NCI-H128 (cell line): Measurements from ENCODE around the gene BMPR2.
"Not testable (repeated sequence)": the region's sequence is repeated elsewhere in the genome, so short reads cannot be mapped to it uniquely, and the experiment has no call there.

ENCODE experiments used
- DNase-seq: peaks from one replicate; lab custom pipeline; 2025; ENCODE audit not compliant: unreplicated experiment; lab: John Stamatoyannopoulos, UW

The BMPR2 gene

GRCh38 chr2:202378662-202379358 lies 2.7 kb downstream of the BMPR2 start:
- DNase-seq: no peak

GRCh38 chr2:202382684-202383083 lies 6.6 kb downstream of the BMPR2 start:
- DNase-seq: no peak

- DNase-seq: not testable (repeated sequence)
These were observed 10.4 kb downstream of the BMPR2 start for GRCh38 chr2:202386495-202386894.

- DNase-seq: no peak
These were observed 11.6 kb downstream of the BMPR2 start for GRCh38 chr2:202387608-202388342.

GRCh38 chr2:202400941-202401340 lies 24.8 kb downstream of the BMPR2 start:
- no peak for DNase-seq

DNA sequence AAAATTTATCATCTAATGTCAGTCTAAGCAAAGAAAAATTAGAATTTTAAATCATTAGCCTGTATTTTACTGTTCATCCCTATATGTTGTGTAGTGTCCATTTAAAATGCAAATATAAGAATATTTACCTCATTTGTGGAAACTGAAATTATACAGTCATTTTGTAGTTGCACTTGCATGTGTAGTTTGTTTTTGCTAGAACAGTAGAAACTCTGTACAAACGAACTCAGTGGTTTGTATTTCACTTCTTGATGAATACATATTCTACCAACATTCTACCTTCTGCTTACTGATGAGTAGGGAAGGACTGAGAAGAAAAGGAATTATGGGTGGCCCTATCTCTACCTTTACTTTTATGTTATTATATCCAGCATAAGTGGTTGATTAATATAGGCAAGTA lies 29.7 kb downstream of the BMPR2 start:
- no peak for DNase-seq

DNA sequence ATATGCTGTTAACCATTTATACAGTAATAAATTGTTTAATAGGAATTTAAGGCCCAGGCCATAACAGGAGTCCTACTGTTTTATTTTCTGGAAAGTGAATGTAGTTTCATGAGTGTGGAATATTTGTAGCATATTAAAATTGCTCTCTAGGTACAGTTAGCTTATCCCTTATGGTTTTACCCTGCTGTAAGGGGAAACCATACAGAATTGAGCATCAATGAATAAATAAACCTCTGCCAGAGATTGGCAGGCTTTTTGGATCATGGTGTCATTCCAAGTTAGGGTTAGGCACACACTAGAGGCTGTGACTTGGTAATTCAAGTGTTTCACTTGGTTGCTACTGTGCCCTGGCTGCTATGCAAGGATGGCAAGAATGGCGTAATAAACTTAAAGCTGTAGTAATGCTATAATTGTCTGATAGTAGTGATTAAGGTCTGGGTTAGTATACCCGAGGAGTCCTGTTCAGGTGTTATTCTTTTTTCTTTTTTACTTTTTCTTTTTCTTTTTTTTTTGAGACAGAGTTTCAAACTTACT lies 30.4 kb downstream of the BMPR2 start:
- DNase-seq: no peak

- no peak for DNase-seq
These were observed 32.5 kb downstream of the BMPR2 start for GRCh38 chr2:202408546-202409140.

DNA sequence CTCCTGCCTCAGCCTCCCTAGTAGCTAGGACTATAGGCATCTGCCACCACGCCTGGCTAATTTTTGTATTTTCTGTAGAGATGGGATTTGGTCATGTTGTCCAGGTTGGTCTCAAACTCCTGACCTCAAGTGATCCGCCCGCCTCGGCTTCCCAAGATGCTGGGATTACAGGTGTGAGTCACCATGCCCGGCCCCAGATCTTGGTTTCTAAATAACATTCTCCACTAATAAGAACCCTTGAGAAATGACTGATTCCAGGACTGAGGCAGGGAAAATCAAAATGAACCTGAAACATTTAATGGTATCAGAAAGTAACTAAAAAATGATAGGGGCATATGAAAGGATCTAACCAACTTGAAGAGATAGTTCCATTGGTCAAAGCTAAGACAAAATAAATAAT lies 34.0 kb downstream of the BMPR2 start:
- DNase-seq: no peak

DNA sequence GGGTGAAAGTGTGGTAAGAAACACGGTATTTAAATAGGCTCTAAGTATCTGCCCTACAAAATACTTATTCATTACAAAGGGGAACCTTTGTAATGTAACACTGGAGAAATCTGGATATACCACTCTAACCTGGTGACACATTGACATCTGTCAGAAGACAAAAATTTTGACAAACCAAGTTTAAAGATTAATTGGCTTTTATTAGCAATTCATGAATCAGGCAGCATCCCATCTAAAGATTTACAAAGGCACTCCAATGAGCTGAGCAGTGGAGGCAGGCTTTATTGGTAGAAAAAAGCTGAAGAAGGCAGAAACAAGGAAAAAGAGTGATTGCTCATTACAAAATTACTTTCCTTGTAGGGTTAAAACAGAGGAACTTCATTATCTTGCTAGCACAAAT lies 35.0 kb downstream of the BMPR2 start:
- no peak for DNase-seq

DNA sequence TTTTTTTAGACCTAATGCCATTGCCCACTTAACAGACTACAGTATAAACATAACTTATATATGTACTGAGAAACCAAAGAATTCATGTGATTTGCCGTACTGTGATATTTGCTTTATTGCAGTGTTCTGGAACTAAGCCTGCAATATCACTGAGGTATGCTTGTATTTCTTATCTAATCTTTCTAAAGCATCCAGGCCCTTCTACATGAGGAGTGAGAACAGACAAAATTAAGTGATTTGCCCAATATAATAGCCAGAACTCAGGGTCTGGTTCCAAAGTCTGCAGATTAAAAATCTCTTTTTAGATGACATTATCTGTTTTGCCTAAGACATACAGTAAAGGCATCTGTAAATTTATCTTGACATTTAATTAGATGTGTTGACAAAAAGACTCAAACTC lies 41.9 kb downstream of the BMPR2 start:
- no peak for DNase-seq

- no peak for DNase-seq
These were observed 42.4 kb downstream of the BMPR2 start for GRCh38 chr2:202418511-202418910.

GRCh38 chr2:202423139-202423538 lies 47.0 kb downstream of the BMPR2 start:
- DNase-seq: no peak

DNA sequence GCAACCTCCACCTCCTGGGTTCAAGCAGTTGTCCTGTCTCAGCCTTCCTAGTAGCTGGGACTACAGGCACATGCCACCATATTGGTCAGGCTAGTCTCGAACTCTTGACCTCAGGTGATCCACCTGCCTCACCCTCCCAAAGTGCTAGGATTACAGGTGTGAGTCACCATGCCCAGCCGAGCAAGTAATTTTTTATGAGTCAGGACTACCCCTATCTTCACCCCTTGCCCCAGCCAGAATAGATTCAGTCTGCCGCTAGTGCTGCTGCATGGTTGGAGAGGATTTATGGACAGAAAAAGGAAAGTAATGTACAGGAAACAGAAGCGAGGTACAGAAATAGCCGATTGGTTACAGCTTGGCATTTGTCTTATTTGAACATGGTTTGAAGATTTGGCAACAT lies 48.9 kb downstream of the BMPR2 start:
- no peak for DNase-seq

- DNase-seq: no peak
These were observed 50.6 kb downstream of the BMPR2 start for GRCh38 chr2:202426751-202427150.

DNA sequence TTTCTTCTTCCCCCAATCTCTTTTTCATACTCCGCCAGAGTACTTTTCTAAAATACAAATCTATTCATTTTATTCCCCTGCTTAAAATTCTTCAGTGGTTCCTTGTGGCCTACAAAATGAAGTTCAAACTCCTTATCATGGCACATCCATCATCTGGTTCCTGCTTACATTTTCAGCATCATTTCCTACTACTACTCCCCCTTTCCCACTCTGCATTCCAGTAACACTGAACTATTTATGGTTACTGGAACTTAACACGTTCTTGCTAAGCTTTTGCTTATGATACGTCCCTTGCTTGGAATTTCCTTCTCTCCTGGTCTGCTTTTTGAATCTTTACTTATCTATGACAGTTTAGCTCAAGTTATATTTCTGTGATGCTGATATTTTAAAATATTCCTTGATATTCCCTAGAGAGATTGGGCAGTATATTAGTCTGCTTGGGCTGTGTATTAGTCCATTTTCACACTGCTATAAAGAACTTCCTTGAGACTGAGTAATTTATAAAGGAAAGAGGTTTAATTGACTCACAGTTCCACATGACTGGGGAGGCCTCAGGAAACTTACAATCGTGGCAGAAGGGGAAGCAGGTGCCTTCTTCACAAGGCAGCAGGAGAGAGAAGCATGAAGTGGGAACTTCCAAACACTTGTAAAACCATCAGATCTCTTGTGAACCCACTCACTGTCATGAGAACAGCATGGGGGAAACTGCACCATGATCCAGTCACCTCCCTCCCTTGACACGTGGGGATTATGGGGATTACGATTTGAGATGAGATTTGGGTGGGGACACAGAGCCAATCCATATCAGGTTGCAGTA lies 53.2 kb downstream of the BMPR2 start:
- DNase-seq: no peak

DNA sequence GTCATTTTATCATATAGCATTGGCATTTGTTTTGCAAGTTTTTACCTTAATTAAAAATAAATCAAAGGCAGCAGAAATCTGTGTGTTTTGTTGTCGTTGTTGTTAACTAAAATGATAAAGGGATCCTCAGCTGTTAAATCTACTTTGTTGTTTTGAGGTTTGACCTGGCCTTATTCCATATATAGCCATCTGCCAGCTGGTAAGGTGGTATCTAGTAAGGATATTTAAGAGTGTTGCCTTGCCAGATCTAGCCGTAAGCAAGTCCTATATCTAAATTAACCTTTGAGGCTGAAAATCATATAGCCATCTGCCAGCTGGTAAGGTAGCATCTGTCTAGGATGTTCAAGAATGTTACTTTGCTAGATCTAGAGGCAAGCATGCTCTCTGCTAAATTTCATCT lies 56.6 kb downstream of the BMPR2 start:
- no peak for DNase-seq

GRCh38 chr2:202434472-202434871 lies 58.3 kb downstream of the BMPR2 start:
- no peak for DNase-seq

- DNase-seq: no peak
These were observed 60.5 kb downstream of the BMPR2 start for GRCh38 chr2:202436626-202437025.

DNA sequence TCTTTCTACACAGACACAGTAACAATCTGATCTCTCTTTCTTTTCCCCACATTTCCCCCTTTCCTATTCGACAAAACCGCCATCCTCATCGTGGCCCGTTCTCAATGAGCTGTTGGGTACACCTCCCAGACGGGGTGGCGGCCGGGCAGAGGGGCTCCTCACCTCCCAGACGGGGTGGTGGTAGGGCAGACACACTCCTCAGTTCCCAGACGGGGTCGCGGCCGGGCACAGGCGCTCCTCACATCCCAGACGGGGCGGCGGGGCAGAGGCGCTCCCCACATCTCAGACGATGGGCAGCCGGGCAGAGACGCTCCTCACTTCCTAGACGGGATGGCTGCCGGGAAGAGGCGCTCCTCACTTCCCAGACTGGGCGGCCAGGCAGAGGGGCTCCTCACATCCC lies 64.0 kb downstream of the BMPR2 start:
- DNase-seq: not testable (repeated sequence)

- DNase-seq: no peak
These were observed 66.8 kb downstream of the BMPR2 start for GRCh38 chr2:202442882-202443281.
